GM18505 (cell line): Measurements from ENCODE around the gene WFDC5.

Source experiments
- ATAC-seq: cut with Tn5 transposase; IDR thresholded peaks from one replicate; pipeline ENCODE4 v1.9.1; 2021; ENCODE audit not compliant: unreplicated experiment
- POLR2A ChIP-seq: IDR thresholded peaks from 4 replicates; pipeline ENCODE4 v1.6.1; 2011; ENCODE audit warnings: borderline replicate concordance; ENCODE audit not compliant: insufficient read depth, insufficient read length; ENCODE audit errors: extremely low read depth

Gene WFDC5

GRCh38 chr20:45136911-45137310, 21.9 kb upstream of the WFDC5 start:
- TF ChIP-seq POLR2A, result no peak
- no peak for ATAC-seq

GRCh38 chr20:45128099-45128498, 13.1 kb upstream of the WFDC5 start:
- ATAC-seq, result no peak
- no peak for TF ChIP-seq POLR2A

- no peak for ATAC-seq
- TF ChIP-seq POLR2A, result no peak
Observed at GRCh38 chr20:45124365-45124764, 9.4 kb upstream of the WFDC5 start, which contains the start of gene WFDC12. TSS of gene WFDC12 (minus strand) at chr20:45124465. CDS start at chr20:45124447, 18 bp downstream.

GRCh38 chr20:45121388-45121787, 6.4 kb upstream of the WFDC5 start:
- no peak for TF ChIP-seq POLR2A
- no peak for ATAC-seq

GRCh38 chr20:45119556-45120266, 4.7 kb upstream of the WFDC5 start:
- no peak for TF ChIP-seq POLR2A

GRCh38 chr20:45118028-45118427, 3.1 kb upstream of the WFDC5 start:
- TF ChIP-seq POLR2A, result no peak
- ATAC-seq, result no peak

More at GRCh38 chr20:45119556-45120266, 4.7 kb upstream of the WFDC5 start:
- ATAC-seq, result no peak

- no peak for ATAC-seq
- TF ChIP-seq POLR2A, result no peak
Observed at GRCh38 chr20:45117581-45117980, 2.6 kb upstream of the WFDC5 start.

GRCh38 chr20:45115829-45116228, 855 bp upstream of the WFDC5 start:
- no peak for ATAC-seq
- TF ChIP-seq POLR2A, result no peak

GRCh38 chr20:45115386-45115774, 406 bp upstream of the WFDC5 start:
- ATAC-seq, result no peak
- TF ChIP-seq POLR2A, result no peak

- TF ChIP-seq POLR2A, result no peak
- no peak for ATAC-seq
Observed at GRCh38 chr20:45113865-45114264, 1.1 kb downstream of the WFDC5 start.

GRCh38 chr20:45112754-45113153, 2.2 kb downstream of the WFDC5 start:
- no peak for TF ChIP-seq POLR2A
- ATAC-seq, result no peak

GRCh38 chr20:45111799-45112471, 3.0 kb downstream of the WFDC5 start:
- no peak for ATAC-seq
- no peak for TF ChIP-seq POLR2A

- TF ChIP-seq POLR2A, result no peak
- no peak for ATAC-seq
Observed at GRCh38 chr20:45111285-45111684, 3.7 kb downstream of the WFDC5 start.

- TF ChIP-seq POLR2A, result no peak
- no peak for ATAC-seq
Observed at GRCh38 chr20:45110301-45110700, 4.7 kb downstream of the WFDC5 start.
